Activated CD8-positive, alpha-beta memory T cell treated with anti-CD3 and anti-CD28 coated beads, Interleukin-2, amount 10 ng/mL, durations not matched to agents 7 days and 5 days (primary cell): Measurements from ENCODE around the gene CAP2. TPM values are rescaled to one million over a fixed set of nuclear protein-coding genes. Genes with fewer than 3 reads are reported as not detected.

Experiments used
- ATAC-seq: fragments of 150-1000 bp; cut with Tn5 transposase; one replicate; pipeline ENCODE4 v1.10.0; 2021; ENCODE audit warnings: moderate library complexity
- CTCF ChIA-PET: fragments of 350-600 bp; sonication (Branson Sonifier 250); formaldehyde crosslinking; loops from one replicate; lab custom pipeline; 2021; ENCODE audit warnings: antibody characterized with exemption; lab: Charles Lee
- DNase-seq: peaks from one replicate; pipeline ENCODE4 v3.0.0-alpha.2; 2020
- H3K27ac Mint-ChIP-seq: one replicate; pipeline ENCODE4 v1.8.0; 2021; ENCODE audit warnings: mild to moderate bottlenecking, mixed read lengths
- H3K27me3 Mint-ChIP-seq: one replicate; pipeline ENCODE4 v1.8.0; 2021; ENCODE audit warnings: mixed read lengths
- H3K36me3 Mint-ChIP-seq: one replicate; pipeline ENCODE4 v1.8.0; 2021; ENCODE audit warnings: mild to moderate bottlenecking, mixed read lengths
- H3K4me1 Mint-ChIP-seq: one replicate; pipeline ENCODE4 v1.8.0; 2021; ENCODE audit warnings: mixed read lengths
- H3K4me3 Mint-ChIP-seq: one replicate; pipeline ENCODE4 v1.8.0; 2021; ENCODE audit warnings: mild to moderate bottlenecking, moderate library complexity, mixed read lengths
- H3K9me3 Mint-ChIP-seq: one replicate; pipeline ENCODE4 v1.8.0; 2022; ENCODE audit warnings: low read depth, mixed read lengths
- total RNA-seq, 2 experiments: library from RNA; stranded (reverse); gene quantifications; one replicate each; pipeline ENCODE4 v1.2.3, GENCODE V29; 2021

Gene CAP2, protein sequence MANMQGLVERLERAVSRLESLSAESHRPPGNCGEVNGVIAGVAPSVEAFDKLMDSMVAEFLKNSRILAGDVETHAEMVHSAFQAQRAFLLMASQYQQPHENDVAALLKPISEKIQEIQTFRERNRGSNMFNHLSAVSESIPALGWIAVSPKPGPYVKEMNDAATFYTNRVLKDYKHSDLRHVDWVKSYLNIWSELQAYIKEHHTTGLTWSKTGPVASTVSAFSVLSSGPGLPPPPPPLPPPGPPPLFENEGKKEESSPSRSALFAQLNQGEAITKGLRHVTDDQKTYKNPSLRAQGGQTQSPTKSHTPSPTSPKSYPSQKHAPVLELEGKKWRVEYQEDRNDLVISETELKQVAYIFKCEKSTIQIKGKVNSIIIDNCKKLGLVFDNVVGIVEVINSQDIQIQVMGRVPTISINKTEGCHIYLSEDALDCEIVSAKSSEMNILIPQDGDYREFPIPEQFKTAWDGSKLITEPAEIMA
- total RNA-seq: not detected

DNA sequence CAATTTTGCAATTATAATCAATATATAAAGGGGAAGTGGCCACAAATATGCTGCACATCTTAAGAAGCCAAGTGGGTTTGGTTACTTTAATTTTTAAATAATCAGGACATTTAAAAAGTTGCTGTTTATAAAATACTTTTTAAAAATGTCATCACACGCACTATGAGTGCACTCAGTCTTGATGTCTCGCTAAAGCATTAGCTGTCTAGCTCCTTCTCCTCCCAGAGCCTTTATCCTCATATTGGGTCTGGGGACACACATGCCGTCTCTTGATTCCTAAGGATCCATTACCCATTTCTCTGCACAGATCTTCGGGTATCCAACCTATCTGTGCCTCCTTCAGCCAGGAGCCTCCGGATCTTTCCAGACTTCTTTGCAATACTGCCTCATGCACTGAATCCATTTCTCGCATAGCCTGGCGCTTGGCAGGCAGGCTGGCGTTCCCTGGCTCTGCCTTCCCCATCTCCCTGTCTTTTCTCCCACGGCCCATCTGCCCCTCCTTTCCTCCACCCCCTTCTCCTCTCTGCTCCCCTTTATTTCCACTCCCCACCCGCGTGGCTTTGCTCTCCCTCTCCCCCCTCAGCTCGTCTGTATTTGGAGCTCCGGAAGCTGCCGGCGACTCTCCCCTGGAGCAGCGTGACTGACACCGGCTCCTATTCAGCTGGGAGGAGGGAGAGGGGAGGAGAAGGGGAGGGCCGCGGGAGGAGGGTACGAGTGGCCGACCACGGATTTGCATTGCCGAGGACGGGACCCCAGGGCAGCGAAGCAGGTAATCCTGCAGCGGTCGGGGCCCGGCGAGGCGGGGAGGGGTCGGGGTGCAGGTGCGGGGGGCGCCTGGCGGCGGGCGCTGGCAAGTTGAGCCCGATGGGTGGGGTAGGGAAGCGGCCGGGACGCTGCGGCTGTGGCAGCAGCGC, at the start of gene CAP2:
TSS of gene CAP2 (plus strand) at position 618 of the 914 bp plus-strand sequence. CDS start 27,961 bp downstream, outside the sequence.
- no peak within 1 kb of the TSS for H3K27ac Mint-ChIP-seq
- H3K27me3 Mint-ChIP-seq: peaks cover 48% of the 10 kb centered on the region
- DNase-seq: no peak
- peaks cover 3% of the 10 kb centered on the region for H3K4me1 Mint-ChIP-seq
- H3K9me3 Mint-ChIP-seq: no peaks in the 10 kb centered on the region
- peaks cover 2% of the 10 kb centered on the region for H3K36me3 Mint-ChIP-seq
- CTCF ChIA-PET: no interaction called here
- no peak for ATAC-seq
- H3K4me3 Mint-ChIP-seq: no peak within 1 kb of the TSS

DNA sequence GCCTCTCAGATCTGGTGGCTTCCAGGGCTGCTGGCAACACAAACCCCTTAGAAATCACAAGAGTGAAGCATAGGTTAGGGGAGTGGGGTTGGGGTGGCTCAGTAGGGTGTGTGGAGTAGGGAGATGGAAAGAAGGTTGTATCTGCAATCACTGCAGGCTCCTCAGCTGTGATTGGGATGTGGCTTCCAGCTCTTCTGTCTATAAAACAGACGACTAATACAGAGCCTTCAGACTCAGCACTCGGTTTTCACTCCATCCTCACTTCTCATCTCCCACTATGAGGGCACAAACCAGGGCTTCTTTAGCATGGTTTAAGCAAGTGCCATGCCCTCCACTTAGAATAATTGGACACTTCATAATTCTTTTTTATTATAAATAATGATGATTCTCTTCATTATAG, 46.4 kb upstream of the CAP2 start:
- Mint-ChIP-seq H3K36me3 (no peaks in the 10 kb centered on the region), H3K4me3 (no peak overlapping the region), H3K4me1 (no peaks in the 10 kb centered on the region), H3K27me3 (no peaks in the 10 kb centered on the region), H3K9me3 (no peaks in the 10 kb centered on the region), H3K27ac (no peak overlapping the region)
- CTCF ChIA-PET: no interaction called here
- ATAC-seq: no peak
- DNase-seq: no peak

DNA sequence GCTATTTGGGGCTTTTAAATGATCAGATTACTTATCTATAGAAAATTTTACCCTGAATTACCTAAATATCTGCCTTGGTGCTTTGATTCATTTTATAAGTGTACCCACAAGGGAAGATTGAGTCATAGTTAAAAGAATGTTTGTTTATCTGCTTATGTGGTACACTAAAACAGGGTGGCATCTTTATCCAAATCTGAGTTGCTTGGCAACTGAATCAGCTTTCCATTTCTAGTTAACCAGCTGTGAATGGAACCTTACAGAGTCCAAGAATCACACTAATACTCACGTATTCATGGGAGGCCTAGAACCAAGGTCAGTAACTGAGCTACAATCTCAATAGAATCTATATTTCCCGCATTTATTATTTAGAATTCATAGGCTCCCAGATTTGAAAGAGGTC, 44.0 kb upstream of the CAP2 start:
- Mint-ChIP-seq H3K27me3 (no peaks in the 10 kb centered on the region), H3K36me3 (no peaks in the 10 kb centered on the region), H3K4me1 (no peaks in the 10 kb centered on the region), H3K27ac (no peak overlapping the region), H3K9me3 (no peaks in the 10 kb centered on the region), H3K4me3 (no peak overlapping the region)
- no peak for ATAC-seq
- CTCF ChIA-PET: no interaction called here
- DNase-seq: no peak

DNA sequence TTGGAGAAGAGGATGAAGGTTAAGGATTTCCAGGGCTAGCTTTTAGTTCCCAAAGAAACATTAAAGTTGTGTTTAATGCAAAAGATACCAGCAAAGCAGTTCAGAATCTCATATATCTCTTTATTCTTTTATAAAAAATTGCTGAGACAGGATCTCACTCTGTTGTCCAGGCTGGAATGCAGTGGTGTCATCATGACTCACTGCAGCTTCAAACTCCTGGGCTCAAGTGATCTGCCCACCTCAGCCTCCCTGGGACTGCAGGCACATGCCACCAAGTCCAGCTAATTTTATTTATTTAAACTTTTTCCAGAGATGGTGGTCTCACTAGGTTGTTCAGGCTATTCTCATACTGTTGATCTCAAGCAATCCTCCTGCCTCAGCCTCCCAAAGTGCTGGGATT, 41.1 kb upstream of the CAP2 start:
- no peaks in the 10 kb centered on the region for H3K9me3 Mint-ChIP-seq
- no peak overlapping the region for H3K27ac Mint-ChIP-seq
- H3K4me1 Mint-ChIP-seq: no peaks in the 10 kb centered on the region
- CTCF ChIA-PET: no interaction called here
- H3K27me3 Mint-ChIP-seq: no peaks in the 10 kb centered on the region
- no peak overlapping the region for H3K4me3 Mint-ChIP-seq
- no peak for ATAC-seq
- H3K36me3 Mint-ChIP-seq: no peaks in the 10 kb centered on the region
- DNase-seq: no peak

DNA sequence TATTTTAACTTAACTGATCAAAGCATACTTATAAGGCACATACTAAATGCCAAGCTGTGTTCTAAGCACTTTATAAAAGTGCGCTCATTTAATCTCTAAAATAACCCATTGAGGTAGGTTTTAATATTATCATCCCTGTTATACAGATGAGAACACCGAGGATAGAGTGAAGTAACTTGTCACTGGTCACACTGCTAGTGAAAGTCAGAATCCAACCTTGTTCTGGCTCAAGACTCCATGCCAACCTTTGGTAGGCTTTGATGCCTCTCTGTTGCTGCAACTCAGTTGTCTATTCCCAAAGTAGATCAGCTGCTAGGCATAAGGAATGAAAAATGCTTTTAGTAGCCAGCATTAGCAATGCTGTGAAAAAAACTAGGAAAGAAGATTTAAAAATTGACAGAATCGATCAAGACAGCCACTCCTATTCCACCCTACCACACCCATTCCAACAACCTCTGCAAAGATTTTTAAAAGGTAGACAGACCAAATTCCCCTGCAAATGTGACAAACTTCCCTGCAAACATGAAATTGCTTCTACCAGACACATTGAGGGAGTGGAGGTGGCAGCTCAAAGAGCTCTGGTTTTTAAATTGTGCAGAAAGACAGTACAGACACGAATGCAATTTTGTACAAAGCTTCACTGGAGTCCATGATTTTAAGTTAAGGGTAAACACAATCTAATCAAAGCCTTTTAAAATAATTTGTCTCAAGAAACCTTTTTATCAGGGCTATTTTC, 39.8 kb upstream of the CAP2 start:
- H3K27me3 Mint-ChIP-seq: no peaks in the 10 kb centered on the region
- H3K4me3 Mint-ChIP-seq: no peak overlapping the region
- no peak for DNase-seq
- CTCF ChIA-PET: no interaction called here
- no peaks in the 10 kb centered on the region for H3K36me3 Mint-ChIP-seq
- no peak for ATAC-seq
- no peaks in the 10 kb centered on the region for H3K4me1 Mint-ChIP-seq
- no peaks in the 10 kb centered on the region for H3K9me3 Mint-ChIP-seq
- H3K27ac Mint-ChIP-seq: no peak overlapping the region

DNA sequence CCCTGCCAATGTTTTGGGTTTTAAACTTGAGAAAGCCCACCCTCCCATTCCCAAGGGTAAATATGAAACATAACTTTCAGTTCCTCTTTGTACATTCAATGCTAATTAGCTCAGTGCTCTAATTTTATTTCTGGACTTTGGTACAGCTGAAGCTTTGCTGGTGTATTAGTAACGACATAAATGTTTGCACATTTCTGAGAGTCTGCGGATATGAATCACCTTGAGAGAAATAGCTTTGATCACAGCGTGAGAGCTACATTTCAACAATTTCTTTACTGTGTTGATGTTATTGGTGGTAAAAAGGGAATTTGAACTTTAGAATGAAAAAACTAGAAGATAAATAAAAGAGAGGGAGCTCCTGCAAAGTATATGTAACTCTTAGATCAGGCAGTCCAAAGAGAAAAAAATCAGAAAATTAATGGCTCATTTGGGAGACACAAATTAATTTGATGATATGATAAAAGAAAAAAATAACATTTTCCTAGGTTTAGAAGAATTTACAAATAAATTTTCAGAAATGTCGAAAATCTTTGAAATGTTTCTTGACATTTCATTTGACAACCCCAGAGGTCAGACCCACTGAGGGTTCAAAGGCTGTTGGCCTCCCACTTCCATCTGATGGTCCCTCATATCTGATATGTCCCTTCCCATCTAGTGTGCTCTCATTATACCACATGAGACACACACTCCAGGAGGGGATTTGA, 38.5 kb upstream of the CAP2 start:
- no peaks in the 10 kb centered on the region for H3K4me1 Mint-ChIP-seq
- H3K27me3 Mint-ChIP-seq: no peaks in the 10 kb centered on the region
- no peak overlapping the region for H3K27ac Mint-ChIP-seq
- ATAC-seq: no peak
- CTCF ChIA-PET: no interaction called here
- DNase-seq: no peak
- H3K9me3 Mint-ChIP-seq: no peaks in the 10 kb centered on the region
- no peaks in the 10 kb centered on the region for H3K36me3 Mint-ChIP-seq
- H3K4me3 Mint-ChIP-seq: no peak overlapping the region

DNA sequence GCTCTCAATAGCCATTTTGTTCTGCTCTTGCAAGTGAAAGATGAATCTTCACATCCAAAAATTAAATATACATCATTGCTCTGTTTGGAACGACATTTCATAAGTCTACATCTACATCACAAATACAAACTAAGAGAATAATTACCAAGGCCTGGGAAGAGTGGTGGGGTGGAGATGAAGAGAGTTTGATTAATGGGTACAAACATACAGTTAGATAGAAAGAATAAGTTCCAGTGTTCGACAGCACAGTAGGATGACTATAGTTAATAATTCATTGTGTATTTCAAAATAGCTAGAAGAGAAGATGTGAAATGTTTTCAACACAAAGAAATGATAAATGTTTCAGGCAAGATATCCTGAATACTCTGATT, 38.0 kb upstream of the CAP2 start:
- H3K4me1 Mint-ChIP-seq: no peaks in the 10 kb centered on the region
- H3K27ac Mint-ChIP-seq: no peak overlapping the region
- no peaks in the 10 kb centered on the region for H3K36me3 Mint-ChIP-seq
- no peaks in the 10 kb centered on the region for H3K27me3 Mint-ChIP-seq
- ATAC-seq (no peak), DNase-seq (no peak)
- no peak overlapping the region for H3K4me3 Mint-ChIP-seq
- CTCF ChIA-PET: no interaction called here
- no peaks in the 10 kb centered on the region for H3K9me3 Mint-ChIP-seq

DNA sequence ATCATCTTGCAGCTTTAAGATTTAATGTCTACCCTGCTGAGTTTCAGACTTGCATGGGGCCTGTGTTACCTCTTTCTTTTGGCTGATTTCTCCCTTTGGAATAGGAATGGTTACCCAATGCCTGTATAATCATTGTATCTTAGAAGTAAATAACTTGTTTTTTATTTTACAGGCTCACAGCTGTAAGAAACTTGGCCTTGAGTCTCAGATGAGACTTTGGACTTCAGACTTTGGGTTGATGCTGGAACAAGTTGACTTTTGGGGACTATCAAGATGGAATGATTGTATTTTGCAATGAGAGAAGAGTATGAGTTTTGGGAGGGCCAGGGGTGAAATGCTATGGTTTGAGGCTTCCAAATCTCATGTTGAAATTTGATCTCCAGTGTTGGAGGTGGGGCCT, 34.9 kb upstream of the CAP2 start:
- no peaks in the 10 kb centered on the region for H3K36me3 Mint-ChIP-seq
- no peak overlapping the region for H3K4me3 Mint-ChIP-seq
- CTCF ChIA-PET: no interaction called here
- DNase-seq: no peak
- no peak for ATAC-seq
- no peaks in the 10 kb centered on the region for H3K9me3 Mint-ChIP-seq
- H3K4me1 Mint-ChIP-seq: no peaks in the 10 kb centered on the region
- no peaks in the 10 kb centered on the region for H3K27me3 Mint-ChIP-seq
- no peak overlapping the region for H3K27ac Mint-ChIP-seq

DNA sequence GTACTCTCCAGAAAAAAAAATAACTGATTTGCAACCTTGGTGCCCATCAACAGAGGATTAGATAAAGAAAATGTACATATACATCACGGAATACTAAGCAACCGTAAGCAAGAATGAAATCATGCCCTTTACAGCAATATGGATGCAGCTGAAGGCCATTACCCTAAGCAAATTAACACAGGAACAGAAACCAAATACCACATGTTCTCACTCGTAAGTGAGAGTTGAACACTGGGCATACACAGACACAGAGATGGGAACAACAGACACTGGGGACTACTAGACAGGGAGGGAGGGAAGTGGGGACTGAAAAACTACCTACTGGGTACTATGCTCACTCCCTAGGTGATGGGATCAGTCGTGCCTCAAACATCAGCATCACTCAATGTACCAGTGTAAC, 32.8 kb upstream of the CAP2 start:
- CTCF ChIA-PET: no interaction called here
- Mint-ChIP-seq H3K4me1 (no peaks in the 10 kb centered on the region), H3K27me3 (no peaks in the 10 kb centered on the region), H3K27ac (no peak overlapping the region), H3K4me3 (no peak overlapping the region), H3K36me3 (no peaks in the 10 kb centered on the region), H3K9me3 (no peaks in the 10 kb centered on the region)
- no peak for DNase-seq
- ATAC-seq: no peak

DNA sequence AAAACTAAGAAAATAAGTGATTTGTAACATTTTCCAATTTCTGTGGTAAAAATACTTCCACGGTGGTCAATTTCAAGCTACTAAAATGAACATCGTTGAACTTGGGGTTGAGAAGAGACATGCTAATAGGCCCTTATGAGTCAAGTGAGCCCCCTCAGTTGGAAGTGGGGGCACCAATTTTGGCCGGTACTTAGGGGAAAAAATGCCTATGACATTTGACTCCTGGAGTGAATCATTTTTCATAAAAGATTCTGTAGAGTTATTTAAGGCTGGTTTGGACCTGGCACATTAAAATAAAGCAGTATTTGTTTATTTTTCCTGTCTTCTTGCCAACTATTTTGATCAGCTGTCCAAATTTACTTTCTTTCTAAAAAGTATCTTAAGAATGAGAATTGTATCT, 32.4 kb upstream of the CAP2 start:
- no peak overlapping the region for H3K4me3 Mint-ChIP-seq
- no peak for DNase-seq
- no peaks in the 10 kb centered on the region for H3K9me3 Mint-ChIP-seq
- ATAC-seq: no peak
- H3K27me3 Mint-ChIP-seq: no peaks in the 10 kb centered on the region
- CTCF ChIA-PET: no interaction called here
- no peaks in the 10 kb centered on the region for H3K36me3 Mint-ChIP-seq
- no peaks in the 10 kb centered on the region for H3K4me1 Mint-ChIP-seq
- H3K27ac Mint-ChIP-seq: no peak overlapping the region

DNA sequence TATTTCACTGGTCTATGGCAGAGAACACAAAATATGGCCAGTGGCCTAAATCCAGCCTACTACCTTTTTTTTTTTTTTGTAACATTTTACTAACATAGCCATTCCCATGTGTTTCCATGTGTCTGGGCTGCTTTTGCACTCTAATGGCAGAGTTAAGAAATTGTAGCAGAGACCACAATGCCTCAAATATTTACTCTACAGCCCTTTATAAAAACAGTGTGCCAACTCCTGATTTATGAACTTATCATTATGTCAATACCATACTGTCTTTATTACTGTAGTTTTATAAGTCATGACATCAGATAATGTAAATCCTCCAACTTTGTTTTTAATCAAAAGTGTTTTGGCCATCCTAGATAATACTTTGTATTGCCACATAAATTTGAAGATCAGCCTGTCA, 27.4 kb upstream of the CAP2 start:
- CTCF ChIA-PET: no interaction called here
- no peaks in the 10 kb centered on the region for H3K27me3 Mint-ChIP-seq
- H3K9me3 Mint-ChIP-seq: no peaks in the 10 kb centered on the region
- H3K4me3 Mint-ChIP-seq: no peak overlapping the region
- H3K36me3 Mint-ChIP-seq: no peaks in the 10 kb centered on the region
- DNase-seq: no peak
- H3K4me1 Mint-ChIP-seq: no peaks in the 10 kb centered on the region
- no peak overlapping the region for H3K27ac Mint-ChIP-seq
- no peak for ATAC-seq

DNA sequence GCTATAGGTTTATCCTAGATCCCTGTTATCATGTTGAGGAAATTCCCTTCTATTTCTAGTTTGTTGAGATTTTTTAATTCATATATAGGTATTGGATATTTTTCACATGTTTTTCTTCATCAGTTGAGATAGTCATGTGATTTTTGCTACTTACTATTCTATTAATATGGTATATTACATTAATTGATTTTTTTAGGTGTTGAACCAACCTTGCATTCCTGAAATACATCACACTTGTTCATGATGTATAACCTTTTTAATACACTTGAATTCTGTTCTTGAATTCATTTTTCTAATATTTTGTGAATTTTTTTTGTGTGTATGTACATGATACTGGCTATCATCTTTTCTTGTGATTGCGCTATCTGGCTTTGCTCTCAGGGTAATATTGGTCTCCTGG, 25.5 kb upstream of the CAP2 start:
- Mint-ChIP-seq H3K9me3 (no peaks in the 10 kb centered on the region), H3K27me3 (no peaks in the 10 kb centered on the region), H3K36me3 (no peaks in the 10 kb centered on the region), H3K4me1 (no peaks in the 10 kb centered on the region), H3K27ac (no peak overlapping the region), H3K4me3 (no peak overlapping the region)
- DNase-seq (no peak), ATAC-seq (no peak)
- CTCF ChIA-PET: no interaction called here
